Mesothelial cell of epicardium (in vitro differentiated cells): ENCODE measurements around the gene ZNF799. TPM values are rescaled to one million over a fixed set of nuclear protein-coding genes. Genes with fewer than 3 reads are reported as not detected.
A peak's percentile ranks its signal among the peaks of the same experiment; 100 is the strongest.
"Not testable (repeated sequence)": the region's sequence is repeated elsewhere in the genome, so short reads cannot be mapped to it uniquely, and the experiment has no call there.

Experiments
- DNase-seq, 2 experiments: peaks; one replicate each; pipeline ENCODE4 v3.0.0; 2021; ENCODE audit warnings: low spot score in 2 of 2; ENCODE audit not compliant: unreplicated experiment in 2 of 2
- H3K27ac Mint-ChIP-seq: 2 replicates; pipeline ENCODE4 v1.8.0; 2021; ENCODE audit warnings: mixed read lengths
- H3K27me3 Mint-ChIP-seq: 2 replicates; pipeline ENCODE4 v1.8.0; 2021; ENCODE audit warnings: low read depth, mixed read lengths
- H3K36me3 Mint-ChIP-seq: 2 replicates; pipeline ENCODE4 v1.8.0; 2021; ENCODE audit warnings: mixed read lengths
- H3K4me1 Mint-ChIP-seq: 2 replicates; pipeline ENCODE4 v1.8.0; 2021; ENCODE audit warnings: mixed read lengths
- H3K4me3 Mint-ChIP-seq: 2 replicates; pipeline ENCODE4 v1.8.0; 2021; ENCODE audit warnings: mild to moderate bottlenecking, moderate library complexity, mixed read lengths
- H3K9me3 Mint-ChIP-seq: 2 replicates; pipeline ENCODE4 v1.8.0; 2021; ENCODE audit warnings: mixed read lengths
- CTCF ChIP-seq: fragments of 200-600 bp; sonication (generic); IDR thresholded peaks from one replicate; pipeline ENCODE4 v1.5.0; 2021; ENCODE audit warnings: antibody characterized with exemption; ENCODE audit not compliant: unreplicated experiment
- total RNA-seq: library from RNA; stranded (reverse); gene quantifications from 3 replicates; pipeline ENCODE4 v1.2.1, GENCODE V29; 2021

ZNF799 gene
- total RNA-seq = 3.2 to 4.2 TPM (median 3.5 TPM) in 3 replicates

- Mint-ChIP-seq H3K9me3 (peaks cover 27% of the 10 kb centered on the region), H3K27ac (peak within 1 kb of the TSS; percentile 90), H3K4me3 (peak within 1 kb of the TSS; percentile 89), H3K27me3 (no peaks in the 10 kb centered on the region), H3K4me1 (peaks cover 6% of the 10 kb centered on the region), H3K36me3 (peaks cover 5% of the 10 kb centered on the region)
- TF ChIP-seq CTCF = no peak
- DNase-seq = peak; percentile 86 to 90
Measured at GRCh38 chr19:12400633-12401502, at the start of gene ZNF799. TSS of gene ZNF799 (minus strand) at chr19:12401271. CDS start at chr19:12401070, 201 bp downstream.

GRCh38 chr19:12450844-12451243 is 49.8 kb upstream of the ZNF799 start:
- Mint-ChIP-seq H3K36me3 (peaks cover 41% of the 10 kb centered on the region), H3K27me3 (no peaks in the 10 kb centered on the region), H3K4me3 (no peak overlapping the region), H3K4me1 (no peaks in the 10 kb centered on the region), H3K9me3 (peaks cover 64% of the 10 kb centered on the region), H3K27ac (no peak overlapping the region)
- TF ChIP-seq CTCF = no peak
- DNase-seq = no peak

GRCh38 chr19:12448808-12449207 is 47.7 kb upstream of the ZNF799 start:
- H3K27ac Mint-ChIP-seq = no peak overlapping the region
- H3K36me3 Mint-ChIP-seq = peaks cover 40% of the 10 kb centered on the region
- no peaks in the 10 kb centered on the region for H3K27me3 Mint-ChIP-seq
- no peak for DNase-seq
- peaks cover 62% of the 10 kb centered on the region for H3K9me3 Mint-ChIP-seq
- no peak for TF ChIP-seq CTCF
- no peak overlapping the region for H3K4me3 Mint-ChIP-seq
- no peaks in the 10 kb centered on the region for H3K4me1 Mint-ChIP-seq

- Mint-ChIP-seq H3K4me1 (peaks cover 10% of the 10 kb centered on the region), H3K27ac (peak within 1 kb of the TSS; percentile 99), H3K36me3 (peaks cover 14% of the 10 kb centered on the region), H3K4me3 (peak within 1 kb of the TSS; percentile 99), H3K9me3 (peaks cover 29% of the 10 kb centered on the region), H3K27me3 (no peaks in the 10 kb centered on the region)
- DNase-seq = peak; percentile 94 to 100
- TF ChIP-seq CTCF = no peak
Measured at GRCh38 chr19:12440541-12441316, 39.7 kb upstream of the ZNF799 start, which contains the start of gene ZNF443. TSS of gene ZNF443 (minus strand) at chr19:12441021. CDS start at chr19:12440914, 107 bp downstream.

GRCh38 chr19:12439686-12440540 is 38.8 kb upstream of the ZNF799 start:
- peak in 1 of 2 experiments; percentile 21 for DNase-seq
- peak overlapping the region; percentile 96 for H3K27ac Mint-ChIP-seq
- not testable (repeated sequence) for H3K4me1 Mint-ChIP-seq, H3K27me3 Mint-ChIP-seq
- H3K9me3 Mint-ChIP-seq = peaks cover 26% of the 10 kb centered on the region
- H3K4me3 Mint-ChIP-seq = peak overlapping the region; percentile 99
- peaks cover 19% of the 10 kb centered on the region for H3K36me3 Mint-ChIP-seq

GRCh38 chr19:12430726-12431299 is 29.7 kb upstream of the ZNF799 start:
- H3K9me3 Mint-ChIP-seq = peaks cover 55% of the 10 kb centered on the region

More at GRCh38 chr19:12430726-12431299, 29.7 kb upstream of the ZNF799 start:
- not testable (repeated sequence) for H3K4me1 Mint-ChIP-seq, H3K4me3 Mint-ChIP-seq, H3K27me3 Mint-ChIP-seq, DNase-seq, H3K27ac Mint-ChIP-seq
- peaks cover 74% of the 10 kb centered on the region for H3K36me3 Mint-ChIP-seq
